HepG2 (cell line): ENCODE results near the gene ARHGAP4. TPM values are rescaled to one million over a fixed set of nuclear protein-coding genes. Genes with fewer than 3 reads are reported as not detected.

ENCODE experiments used
- ELF1 ChIP-seq: sonication (generic); formaldehyde crosslinking; IDR thresholded peaks from 2 replicates; pipeline ENCODE4 v1.4.0; 2020; ENCODE audit warnings: missing genetic modification reagents
- GATAD1 ChIP-seq: IDR thresholded peaks from 2 replicates; pipeline ENCODE4 v1.6.1; 2016; ENCODE audit warnings: missing genetic modification reagents, missing compliant biosample characterization
- GLI4 ChIP-seq: sonication (generic); formaldehyde crosslinking; IDR thresholded peaks from 2 replicates; pipeline ENCODE4 v1.5.1; 2020; ENCODE audit warnings: missing genetic modification reagents, mild to moderate bottlenecking, moderate library complexity, borderline replicate concordance
- HDAC1 ChIP-seq: sonication (generic); formaldehyde crosslinking; IDR thresholded peaks from 2 replicates; pipeline ENCODE4 v1.5.1; 2020; ENCODE audit warnings: mild to moderate bottlenecking, missing genetic modification reagents
- KLF9 ChIP-seq: IDR thresholded peaks from 2 replicates; pipeline ENCODE4 v1.6.1; 2016; ENCODE audit warnings: low read depth
- PTBP1 ChIP-seq: fragments of 200-400 bp; formaldehyde crosslinking; IDR thresholded peaks from 2 replicates; pipeline ENCODE4 v1.6.1; 2018; ENCODE audit warnings: low read length, low read depth; ENCODE audit not compliant: poor library complexity, severe bottlenecking
- RBFOX2 ChIP-seq: fragments of 200-400 bp; formaldehyde crosslinking; IDR thresholded peaks from 2 replicates; pipeline ENCODE4 v1.6.1; 2017; ENCODE audit warnings: low read depth, mild to moderate bottlenecking, low read length
- RBM39 ChIP-seq: fragments of 200-400 bp; formaldehyde crosslinking; IDR thresholded peaks from one replicate; pipeline ENCODE4 v1.6.1; 2018; ENCODE audit warnings: antibody characterized with exemption, mild to moderate bottlenecking, low read depth, low read length; ENCODE audit not compliant: poor library complexity, severe bottlenecking
- SP2 ChIP-seq: sonication (generic); formaldehyde crosslinking; IDR thresholded peaks from 2 replicates; pipeline ENCODE4 v1.5.1; 2020; ENCODE audit warnings: mild to moderate bottlenecking, missing genetic modification reagents
- SPEN ChIP-seq: sonication (generic); formaldehyde crosslinking; IDR thresholded peaks from 2 replicates; pipeline ENCODE4 v1.5.1; 2020; ENCODE audit warnings: low read depth, mild to moderate bottlenecking, missing genetic modification reagents
- ZKSCAN1 ChIP-seq: fragments of 150-350 bp; IDR thresholded peaks from 2 replicates; pipeline ENCODE4 v1.6.1; 2014; ENCODE audit warnings: low read length
- ZNF317 ChIP-seq: sonication (generic); formaldehyde crosslinking; IDR thresholded peaks from 2 replicates; pipeline ENCODE4 v1.5.0; 2020; ENCODE audit warnings: mild to moderate bottlenecking, missing genetic modification reagents
- ZNF331 ChIP-seq: sonication (generic); formaldehyde crosslinking; IDR thresholded peaks from 2 replicates; pipeline ENCODE4 v1.4.0; 2020; ENCODE audit warnings: missing genetic modification reagents
- polyA plus RNA-seq, 8 experiments: library from polyadenylated mRNA; depleted of rRNA in 3 of 8; stranded (reverse) in 7 of 8; unstranded in 1 of 8; fragments of >200 nt; fragmentation: Illumina TruSeq in 4 of 8; extraction: Trizol in 4 of 8; gene quantifications; 2 replicates each; pipeline versions ENCODE4 v1.2.1 to v1.2.3, GENCODE V29; 2011 to 2016; ENCODE audit warnings: low read depth in 4 of 8, missing spikeins in 1 of 8, mixed read lengths in 1 of 8; ENCODE audit not compliant: insufficient read depth in 1 of 8
- total RNA-seq, 5 experiments: library from RNA; depleted of rRNA; stranded (reverse); fragments of >200 nt; fragmentation: Illumina TruSeq; extraction: Trizol; gene quantifications; 2 replicates each; pipeline ENCODE4 v1.2.3, GENCODE V29; 2016; ENCODE audit warnings: low read depth in 1 of 5
- TF ChIP-seq, protein P1 (sequence below): sonication (generic); formaldehyde crosslinking; IDR thresholded peaks from 2 replicates; pipeline ENCODE4 v1.4.0; 2020; ENCODE audit warnings: missing genetic modification reagents, borderline replicate concordance
- TF ChIP-seq, protein P2 (sequence below): IDR thresholded peaks from 2 replicates; pipeline ENCODE4 v1.6.1; 2018; ENCODE audit warnings: missing genetic modification reagents
- TF ChIP-seq, protein P3 (sequence below): sonication (generic); formaldehyde crosslinking; IDR thresholded peaks from 2 replicates; pipeline ENCODE4 v1.4.0; 2020; ENCODE audit warnings: mild to moderate bottlenecking, low read depth, missing genetic modification reagents
- TF ChIP-seq, protein P4 (sequence below): sonication (generic); formaldehyde crosslinking; IDR thresholded peaks from 2 replicates; pipeline ENCODE4 v1.4.0; 2020; ENCODE audit warnings: missing genetic modification reagents, borderline replicate concordance
- TF ChIP-seq, protein P5 (sequence below): sonication (generic); formaldehyde crosslinking; IDR thresholded peaks from 2 replicates; pipeline ENCODE4 v1.4.0; 2020; ENCODE audit warnings: missing genetic modification reagents

The ARHGAP4 gene
- total and polyA plus RNA-seq, 2 of the 13 experiments (the other 11 are each of a cell fraction or from before 2014, with no cell fraction given), result 0.57 to 0.64 TPM

DNA sequence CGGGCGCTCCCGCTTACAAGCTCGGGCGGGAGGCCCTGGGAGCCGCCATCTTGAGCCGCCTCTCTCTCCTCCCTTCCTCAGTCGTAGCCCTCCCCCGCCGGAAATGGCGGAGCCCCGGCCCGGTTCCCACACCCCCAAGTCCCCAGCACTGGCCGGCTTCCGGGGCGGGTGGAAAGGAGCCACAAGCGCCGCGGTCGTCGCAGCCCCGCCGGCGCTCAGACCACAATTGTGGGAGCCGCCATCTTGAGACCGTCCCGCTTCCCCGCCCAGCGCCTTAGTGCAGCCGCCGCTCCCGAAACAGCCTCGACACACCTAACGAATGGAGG lies 45.0 kb upstream of the ARHGAP4 start (continued):
- TF ChIP-seq ZNF331 (CRISPR knock-in tag) (no peak), SPEN (CRISPR knock-in tag) (no peak), SP2 (CRISPR knock-in tag) (peak; percentile 34), HDAC1 (CRISPR knock-in tag) (peak; percentile 14; the same call in 1 of the 2 replicates), ZNF317 (CRISPR knock-in tag) (no peak), PTBP1 (no peak), KLF9 (no peak), GATAD1 (CRISPR knock-in tag) (0 out of 2 replicates have a peak, but pooled peaks have one; percentile 38), RBM39 (peak; percentile 31), ZKSCAN1 (no peak), RBFOX2 (peak; percentile 72), GLI4 (CRISPR knock-in tag) (no peak), ELF1 (CRISPR knock-in tag) (peak; percentile 56)
- TF ChIP-seq, protein P1, sequence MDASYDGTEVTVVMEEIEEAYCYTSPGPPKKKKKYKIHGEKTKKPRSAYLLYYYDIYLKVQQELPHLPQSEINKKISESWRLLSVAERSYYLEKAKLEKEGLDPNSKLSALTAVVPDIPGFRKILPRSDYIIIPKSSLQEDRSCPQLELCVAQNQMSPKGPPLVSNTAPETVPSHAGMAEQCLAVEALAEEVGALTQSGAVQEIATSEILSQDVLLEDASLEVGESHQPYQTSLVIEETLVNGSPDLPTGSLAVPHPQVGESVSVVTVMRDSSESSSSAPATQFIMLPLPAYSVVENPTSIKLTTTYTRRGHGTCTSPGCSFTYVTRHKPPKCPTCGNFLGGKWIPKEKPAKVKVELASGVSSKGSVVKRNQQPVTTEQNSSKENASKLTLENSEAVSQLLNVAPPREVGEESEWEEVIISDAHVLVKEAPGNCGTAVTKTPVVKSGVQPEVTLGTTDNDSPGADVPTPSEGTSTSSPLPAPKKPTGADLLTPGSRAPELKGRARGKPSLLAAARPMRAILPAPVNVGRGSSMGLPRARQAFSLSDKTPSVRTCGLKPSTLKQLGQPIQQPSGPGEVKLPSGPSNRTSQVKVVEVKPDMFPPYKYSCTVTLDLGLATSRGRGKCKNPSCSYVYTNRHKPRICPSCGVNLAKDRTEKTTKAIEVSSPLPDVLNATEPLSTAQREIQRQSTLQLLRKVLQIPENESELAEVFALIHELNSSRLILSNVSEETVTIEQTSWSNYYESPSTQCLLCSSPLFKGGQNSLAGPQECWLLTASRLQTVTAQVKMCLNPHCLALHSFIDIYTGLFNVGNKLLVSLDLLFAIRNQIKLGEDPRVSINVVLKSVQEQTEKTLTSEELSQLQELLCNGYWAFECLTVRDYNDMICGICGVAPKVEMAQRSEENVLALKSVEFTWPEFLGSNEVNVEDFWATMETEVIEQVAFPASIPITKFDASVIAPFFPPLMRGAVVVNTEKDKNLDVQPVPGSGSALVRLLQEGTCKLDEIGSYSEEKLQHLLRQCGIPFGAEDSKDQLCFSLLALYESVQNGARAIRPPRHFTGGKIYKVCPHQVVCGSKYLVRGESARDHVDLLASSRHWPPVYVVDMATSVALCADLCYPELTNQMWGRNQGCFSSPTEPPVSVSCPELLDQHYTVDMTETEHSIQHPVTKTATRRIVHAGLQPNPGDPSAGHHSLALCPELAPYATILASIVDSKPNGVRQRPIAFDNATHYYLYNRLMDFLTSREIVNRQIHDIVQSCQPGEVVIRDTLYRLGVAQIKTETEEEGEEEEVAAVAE (CRISPR knock-in tag), result 0 out of 2 replicates have a peak, but pooled peaks have one; percentile 7
- TF ChIP-seq, protein P2, sequence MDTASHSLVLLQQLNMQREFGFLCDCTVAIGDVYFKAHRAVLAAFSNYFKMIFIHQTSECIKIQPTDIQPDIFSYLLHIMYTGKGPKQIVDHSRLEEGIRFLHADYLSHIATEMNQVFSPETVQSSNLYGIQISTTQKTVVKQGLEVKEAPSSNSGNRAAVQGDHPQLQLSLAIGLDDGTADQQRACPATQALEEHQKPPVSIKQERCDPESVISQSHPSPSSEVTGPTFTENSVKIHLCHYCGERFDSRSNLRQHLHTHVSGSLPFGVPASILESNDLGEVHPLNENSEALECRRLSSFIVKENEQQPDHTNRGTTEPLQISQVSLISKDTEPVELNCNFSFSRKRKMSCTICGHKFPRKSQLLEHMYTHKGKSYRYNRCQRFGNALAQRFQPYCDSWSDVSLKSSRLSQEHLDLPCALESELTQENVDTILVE (CRISPR knock-in tag), result peak; percentile 68
- TF ChIP-seq, protein P3, sequence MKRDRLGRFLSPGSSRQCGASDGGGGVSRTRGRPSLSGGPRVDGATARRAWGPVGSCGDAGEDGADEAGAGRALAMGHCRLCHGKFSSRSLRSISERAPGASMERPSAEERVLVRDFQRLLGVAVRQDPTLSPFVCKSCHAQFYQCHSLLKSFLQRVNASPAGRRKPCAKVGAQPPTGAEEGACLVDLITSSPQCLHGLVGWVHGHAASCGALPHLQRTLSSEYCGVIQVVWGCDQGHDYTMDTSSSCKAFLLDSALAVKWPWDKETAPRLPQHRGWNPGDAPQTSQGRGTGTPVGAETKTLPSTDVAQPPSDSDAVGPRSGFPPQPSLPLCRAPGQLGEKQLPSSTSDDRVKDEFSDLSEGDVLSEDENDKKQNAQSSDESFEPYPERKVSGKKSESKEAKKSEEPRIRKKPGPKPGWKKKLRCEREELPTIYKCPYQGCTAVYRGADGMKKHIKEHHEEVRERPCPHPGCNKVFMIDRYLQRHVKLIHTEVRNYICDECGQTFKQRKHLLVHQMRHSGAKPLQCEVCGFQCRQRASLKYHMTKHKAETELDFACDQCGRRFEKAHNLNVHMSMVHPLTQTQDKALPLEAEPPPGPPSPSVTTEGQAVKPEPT, result no peak
- TF ChIP-seq, protein P4, sequence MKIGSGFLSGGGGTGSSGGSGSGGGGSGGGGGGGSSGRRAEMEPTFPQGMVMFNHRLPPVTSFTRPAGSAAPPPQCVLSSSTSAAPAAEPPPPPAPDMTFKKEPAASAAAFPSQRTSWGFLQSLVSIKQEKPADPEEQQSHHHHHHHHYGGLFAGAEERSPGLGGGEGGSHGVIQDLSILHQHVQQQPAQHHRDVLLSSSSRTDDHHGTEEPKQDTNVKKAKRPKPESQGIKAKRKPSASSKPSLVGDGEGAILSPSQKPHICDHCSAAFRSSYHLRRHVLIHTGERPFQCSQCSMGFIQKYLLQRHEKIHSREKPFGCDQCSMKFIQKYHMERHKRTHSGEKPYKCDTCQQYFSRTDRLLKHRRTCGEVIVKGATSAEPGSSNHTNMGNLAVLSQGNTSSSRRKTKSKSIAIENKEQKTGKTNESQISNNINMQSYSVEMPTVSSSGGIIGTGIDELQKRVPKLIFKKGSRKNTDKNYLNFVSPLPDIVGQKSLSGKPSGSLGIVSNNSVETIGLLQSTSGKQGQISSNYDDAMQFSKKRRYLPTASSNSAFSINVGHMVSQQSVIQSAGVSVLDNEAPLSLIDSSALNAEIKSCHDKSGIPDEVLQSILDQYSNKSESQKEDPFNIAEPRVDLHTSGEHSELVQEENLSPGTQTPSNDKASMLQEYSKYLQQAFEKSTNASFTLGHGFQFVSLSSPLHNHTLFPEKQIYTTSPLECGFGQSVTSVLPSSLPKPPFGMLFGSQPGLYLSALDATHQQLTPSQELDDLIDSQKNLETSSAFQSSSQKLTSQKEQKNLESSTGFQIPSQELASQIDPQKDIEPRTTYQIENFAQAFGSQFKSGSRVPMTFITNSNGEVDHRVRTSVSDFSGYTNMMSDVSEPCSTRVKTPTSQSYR (CRISPR knock-in tag), result peak; percentile 38; the same call in 1 of the 2 replicates
- TF ChIP-seq, protein P5, sequence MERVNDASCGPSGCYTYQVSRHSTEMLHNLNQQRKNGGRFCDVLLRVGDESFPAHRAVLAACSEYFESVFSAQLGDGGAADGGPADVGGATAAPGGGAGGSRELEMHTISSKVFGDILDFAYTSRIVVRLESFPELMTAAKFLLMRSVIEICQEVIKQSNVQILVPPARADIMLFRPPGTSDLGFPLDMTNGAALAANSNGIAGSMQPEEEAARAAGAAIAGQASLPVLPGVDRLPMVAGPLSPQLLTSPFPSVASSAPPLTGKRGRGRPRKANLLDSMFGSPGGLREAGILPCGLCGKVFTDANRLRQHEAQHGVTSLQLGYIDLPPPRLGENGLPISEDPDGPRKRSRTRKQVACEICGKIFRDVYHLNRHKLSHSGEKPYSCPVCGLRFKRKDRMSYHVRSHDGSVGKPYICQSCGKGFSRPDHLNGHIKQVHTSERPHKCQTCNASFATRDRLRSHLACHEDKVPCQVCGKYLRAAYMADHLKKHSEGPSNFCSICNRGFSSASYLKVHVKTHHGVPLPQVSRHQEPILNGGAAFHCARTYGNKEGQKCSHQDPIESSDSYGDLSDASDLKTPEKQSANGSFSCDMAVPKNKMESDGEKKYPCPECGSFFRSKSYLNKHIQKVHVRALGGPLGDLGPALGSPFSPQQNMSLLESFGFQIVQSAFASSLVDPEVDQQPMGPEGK (CRISPR knock-in tag), result 0 out of 2 replicates have a peak, but pooled peaks have one; percentile 35
